Thoracic aorta (tissue), 2 donors: ENCODE data around the gene LMNTD2. TPM values are rescaled to one million over a fixed set of nuclear protein-coding genes. Genes with fewer than 3 reads are reported as not detected.

Source experiments
- ATAC-seq: fragments of 150-250 bp; one replicate; pipeline ENCODE4 v1.8.0; 2017; ENCODE audit warnings: low read depth; ENCODE audit not compliant: insufficient number of reproducible peaks, low FRiP score
- DNase-seq: peaks from one replicate; pipeline ENCODE4 v3.0.0-alpha.2; 2020; ENCODE audit warnings: low spot score
- H3K27ac ChIP-seq, 2 donors: fragments of 200-600 bp; sonication (generic); 1 replicate in 1 of 2; 2 replicates in 1 of 2; pipeline ENCODE4 v1.5.1; 2016; ENCODE audit warnings: mild to moderate bottlenecking in 2 of 2, moderate library complexity in 2 of 2
- H3K27me3 ChIP-seq: fragments of 200-600 bp; sonication (generic); replicated peaks from 2 replicates; pipeline ENCODE4 v1.6.0; 2016; ENCODE audit warnings: mild to moderate bottlenecking; ENCODE audit not compliant: insufficient read depth
- H3K36me3 ChIP-seq: fragments of 200-600 bp; sonication (generic); one replicate; pipeline ENCODE4 v1.5.1; 2016
- H3K4me1 ChIP-seq, 2 donors: fragments of 200-600 bp; sonication (generic); 1 replicate in 1 of 2; 2 replicates in 1 of 2; pipeline versions ENCODE4 v1.5.1 to v1.6.0; 2016; ENCODE audit warnings: low read depth in 2 of 2, mild to moderate bottlenecking in 1 of 2; ENCODE audit not compliant: control insufficient read depth in 1 of 2
- H3K4me3 ChIP-seq: fragments of 200-600 bp; sonication (generic); 2 replicates; pipeline ENCODE4 v1.5.1; 2016; ENCODE audit warnings: mild to moderate bottlenecking
- H3K9me3 ChIP-seq: fragments of 200-600 bp; sonication (generic); 2 replicates; pipeline ENCODE4 v1.5.1; 2016
- CTCF ChIP-seq: fragments of 200-600 bp; sonication (generic); IDR thresholded peaks from one replicate; pipeline ENCODE4 v1.5.1; 2019; ENCODE audit warnings: antibody characterized with exemption
- total RNA-seq, 2 donors: library from RNA; depleted of rRNA; stranded (reverse); fragments of >200 nt; gene quantifications; one replicate each; pipeline versions ENCODE4 v1.1.0 to v1.2.3, GENCODE V29; 2016

The LMNTD2 gene
- total RNA-seq, 2 donors from 2014 or later = 1.1 to 2.7 TPM

DNA sequence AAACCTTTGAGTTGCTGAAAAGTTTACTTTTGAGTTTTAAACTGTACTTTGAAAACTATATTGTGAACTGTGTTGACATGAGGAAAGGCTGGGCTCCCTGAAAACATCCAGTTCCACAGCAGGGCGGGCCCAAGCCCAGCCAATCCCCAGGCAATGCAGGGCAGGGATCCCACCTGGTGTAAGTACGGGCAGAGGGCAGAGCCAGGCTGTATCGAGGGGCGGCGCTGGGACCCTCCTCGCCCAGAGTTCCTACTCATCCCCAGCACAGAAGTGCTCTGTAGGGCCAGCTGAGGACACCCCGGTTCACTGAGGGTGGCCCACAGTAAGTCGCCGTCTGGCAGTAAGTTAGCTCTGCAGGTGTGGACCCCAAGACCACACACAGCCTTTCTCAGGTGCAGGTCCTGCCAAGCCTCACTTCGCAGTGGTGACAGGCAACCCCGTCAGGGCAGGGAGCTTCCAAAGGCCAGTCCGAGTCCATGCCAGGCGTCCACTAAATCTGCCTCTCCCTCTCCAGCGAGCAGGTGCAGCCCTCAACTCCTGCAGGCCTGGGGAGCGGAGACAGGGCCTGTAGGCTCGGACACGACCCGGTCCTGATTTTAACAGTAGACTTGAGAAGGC, 6.6 kb upstream of the LMNTD2 start:
- peak overlapping the region; percentile 88 for H3K4me3 ChIP-seq

DNA sequence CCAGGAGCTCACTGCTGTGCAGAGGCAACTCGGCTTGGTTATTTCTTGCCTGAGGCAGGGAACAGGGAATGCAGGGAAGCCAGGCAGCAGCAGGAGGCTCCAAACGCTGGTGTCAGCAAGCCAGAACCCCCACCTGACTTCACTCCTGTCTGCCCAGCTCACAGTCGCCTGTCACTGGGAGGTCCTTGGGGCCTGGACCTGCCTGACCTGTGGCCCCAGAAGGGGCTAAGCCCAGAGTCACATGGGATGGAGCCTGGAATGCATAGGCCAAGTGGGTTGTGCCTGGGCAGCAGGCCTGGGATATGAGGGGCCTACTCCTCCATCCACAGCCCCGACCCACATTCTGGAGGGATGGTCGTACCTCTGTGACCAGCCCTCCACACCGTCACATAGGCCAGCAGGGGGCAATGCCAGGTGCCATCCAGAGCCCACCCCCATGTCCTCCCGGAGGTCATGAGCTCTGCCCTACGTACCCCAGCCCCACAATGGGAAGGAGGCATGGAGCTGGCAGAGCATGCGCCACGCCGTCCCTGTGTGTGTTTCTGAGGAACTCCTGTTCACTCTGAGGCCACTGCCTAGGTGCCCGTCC, 5.5 kb upstream of the LMNTD2 start:
- TF ChIP-seq CTCF = no peak
- H3K4me1 ChIP-seq = peaks cover 9 to 24% of the 10 kb centered on the region in 2 donors
- no peaks in the 10 kb centered on the region for H3K9me3 ChIP-seq
- H3K27ac ChIP-seq = no peak overlapping the region
- H3K4me3 ChIP-seq = no peak overlapping the region
- H3K27me3 ChIP-seq = no peaks in the 10 kb centered on the region
- no peak for ATAC-seq
- H3K36me3 ChIP-seq = no peaks in the 10 kb centered on the region
- no peak for DNase-seq

More for the DNA sequence above, 6.6 kb upstream of the LMNTD2 start:
- no peak for DNase-seq
- no peak for TF ChIP-seq CTCF
- no peaks in the 10 kb centered on the region for H3K27me3 ChIP-seq
- peaks cover 3 to 16% of the 10 kb centered on the region in 2 donors for H3K4me1 ChIP-seq
- ATAC-seq = no peak
- H3K27ac ChIP-seq = peak overlapping the region; percentile 75 to 76
- no peaks in the 10 kb centered on the region for H3K9me3 ChIP-seq
- no peaks in the 10 kb centered on the region for H3K36me3 ChIP-seq

DNA sequence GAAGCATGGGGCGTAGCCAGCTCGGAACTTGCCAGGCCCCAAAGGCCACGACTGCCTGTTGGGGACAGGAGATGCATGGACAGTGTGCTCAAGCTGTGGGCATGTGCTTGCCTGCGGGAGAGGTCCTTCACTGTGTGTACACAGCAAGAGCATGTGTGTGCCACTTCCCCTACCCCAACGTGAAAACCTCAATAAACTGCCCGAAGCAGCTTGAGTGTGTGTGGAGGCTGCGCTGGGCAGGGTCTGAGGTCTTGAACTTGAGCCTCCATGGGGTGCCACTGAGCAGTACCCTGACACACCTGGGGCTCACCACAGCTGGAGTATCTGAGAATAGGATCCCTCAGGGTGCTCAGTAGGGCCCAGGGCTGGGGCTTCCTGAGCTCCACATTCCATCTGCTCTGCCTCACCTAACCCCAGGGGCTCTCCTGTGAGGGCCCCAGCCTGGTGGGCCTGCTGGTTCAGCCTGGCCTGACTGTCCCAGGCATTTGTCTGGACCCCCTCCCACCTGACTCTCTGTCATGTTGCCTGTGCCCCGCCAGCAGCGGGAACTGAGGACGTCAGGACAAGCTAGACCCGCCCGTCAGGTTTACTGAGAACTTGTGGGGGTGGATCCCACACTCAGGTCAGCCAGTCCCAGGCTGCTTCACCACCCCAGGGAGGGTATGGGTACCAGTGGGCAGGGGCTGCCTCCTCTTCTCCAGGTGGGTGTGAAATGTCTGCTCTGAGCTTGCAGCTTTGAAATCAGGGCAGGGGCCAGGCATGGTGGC, 3.5 kb upstream of the LMNTD2 start:
- Histone ChIP-seq H3K27me3 (no peaks in the 10 kb centered on the region), H3K27ac (no peak overlapping the region), H3K4me3 (no peak overlapping the region), H3K9me3 (no peaks in the 10 kb centered on the region), H3K4me1 (peaks cover 15 to 26% of the 10 kb centered on the region in 2 donors), H3K36me3 (no peaks in the 10 kb centered on the region)
- ATAC-seq (no peak), DNase-seq (no peak)
- TF ChIP-seq CTCF = no peak

DNA sequence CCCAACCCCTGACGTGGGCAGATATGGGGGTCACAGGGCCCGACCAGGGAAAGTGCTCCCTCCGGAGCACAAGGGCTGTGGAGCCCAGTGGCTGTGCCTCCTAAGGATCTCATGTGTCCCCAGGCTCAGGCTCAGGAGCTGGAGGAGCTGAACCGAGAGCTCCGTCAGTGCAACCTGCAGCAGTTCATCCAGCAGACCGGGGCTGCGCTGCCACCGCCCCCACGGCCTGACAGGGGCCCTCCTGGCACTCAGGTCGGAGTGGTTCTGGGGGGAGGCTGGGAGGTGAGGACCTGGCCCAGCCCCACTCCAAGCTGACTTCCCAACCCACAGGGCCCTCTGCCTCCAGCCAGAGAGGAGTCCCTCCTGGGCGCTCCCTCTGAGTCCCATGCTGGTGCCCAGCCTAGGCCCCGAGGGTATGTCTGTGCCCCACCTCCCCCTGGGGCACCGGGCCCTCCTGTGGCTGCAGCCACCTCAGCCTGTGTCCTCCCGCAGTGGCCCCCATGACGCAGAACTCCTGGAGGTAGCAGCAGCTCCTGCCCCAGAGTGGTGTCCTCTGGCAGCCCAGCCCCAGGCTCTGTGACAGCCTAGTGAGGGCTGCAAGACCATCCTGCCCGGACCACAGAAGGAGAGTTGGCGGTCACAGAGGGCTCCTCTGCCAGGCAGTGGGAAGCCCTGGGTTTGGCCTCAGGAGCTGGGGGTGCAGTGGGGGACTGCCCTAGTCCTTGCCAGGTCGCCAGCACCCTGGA, 2.7 kb upstream of the LMNTD2 start:
- no peak overlapping the region for H3K27ac ChIP-seq

More for the DNA sequence above, 2.7 kb upstream of the LMNTD2 start:
- Histone ChIP-seq H3K9me3 (no peaks in the 10 kb centered on the region), H3K4me1 (peaks cover 15 to 24% of the 10 kb centered on the region in 2 donors), H3K27me3 (no peaks in the 10 kb centered on the region), H3K36me3 (no peaks in the 10 kb centered on the region), H3K4me3 (no peak overlapping the region)
- TF ChIP-seq CTCF = no peak
- DNase-seq (no peak), ATAC-seq (no peak)
